GM18519 (cell line): ENCODE measurements around the gene ZMYM2.

Experiments
- ATAC-seq: cut with Tn5 transposase; IDR thresholded peaks from one replicate; pipeline ENCODE4 v1.9.1; 2021; ENCODE audit warnings: mild to moderate bottlenecking, moderate library complexity; ENCODE audit not compliant: unreplicated experiment, low FRiP score

The ZMYM2 gene

DNA sequence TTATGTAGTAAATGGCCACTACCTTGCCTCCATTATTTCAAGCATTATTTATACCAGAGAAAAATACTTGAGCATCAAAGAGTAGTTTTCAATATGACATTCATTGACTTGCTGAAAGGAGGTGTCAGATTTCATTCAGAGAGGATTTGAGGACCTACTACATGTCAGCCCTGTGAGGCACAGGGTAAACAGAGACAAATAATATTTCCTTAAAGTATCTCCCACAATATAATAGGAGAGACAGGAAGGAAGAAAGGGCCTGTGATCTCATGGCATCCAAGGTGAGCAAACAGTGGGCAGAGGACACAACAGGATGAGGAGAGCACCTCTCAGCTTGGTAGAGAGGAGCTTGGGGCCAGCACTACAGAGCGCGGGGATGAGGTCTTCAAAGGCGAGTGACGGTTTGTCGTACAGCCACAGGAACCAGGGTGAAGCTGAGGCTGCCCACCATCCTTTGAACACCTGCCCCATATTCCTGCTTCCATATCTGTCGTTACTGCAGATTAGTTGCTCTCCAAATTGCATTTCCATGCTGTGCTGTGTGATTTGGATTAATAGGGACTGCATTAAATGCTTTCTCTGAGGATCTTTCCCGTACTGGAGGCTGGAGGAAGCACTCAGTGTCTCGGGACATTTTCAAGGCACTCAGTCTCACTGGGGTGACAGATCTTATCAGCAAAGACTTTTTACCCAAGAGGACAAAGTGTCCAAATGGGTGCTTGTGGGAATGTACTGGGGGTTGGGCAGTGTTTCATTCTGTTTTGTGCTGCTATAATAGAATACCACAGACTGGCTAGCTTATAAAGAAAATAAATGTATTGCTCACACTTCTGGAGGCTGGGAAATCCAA lies 143.2 kb downstream of the ZMYM2 start:
- ATAC-seq, result no peak

DNA sequence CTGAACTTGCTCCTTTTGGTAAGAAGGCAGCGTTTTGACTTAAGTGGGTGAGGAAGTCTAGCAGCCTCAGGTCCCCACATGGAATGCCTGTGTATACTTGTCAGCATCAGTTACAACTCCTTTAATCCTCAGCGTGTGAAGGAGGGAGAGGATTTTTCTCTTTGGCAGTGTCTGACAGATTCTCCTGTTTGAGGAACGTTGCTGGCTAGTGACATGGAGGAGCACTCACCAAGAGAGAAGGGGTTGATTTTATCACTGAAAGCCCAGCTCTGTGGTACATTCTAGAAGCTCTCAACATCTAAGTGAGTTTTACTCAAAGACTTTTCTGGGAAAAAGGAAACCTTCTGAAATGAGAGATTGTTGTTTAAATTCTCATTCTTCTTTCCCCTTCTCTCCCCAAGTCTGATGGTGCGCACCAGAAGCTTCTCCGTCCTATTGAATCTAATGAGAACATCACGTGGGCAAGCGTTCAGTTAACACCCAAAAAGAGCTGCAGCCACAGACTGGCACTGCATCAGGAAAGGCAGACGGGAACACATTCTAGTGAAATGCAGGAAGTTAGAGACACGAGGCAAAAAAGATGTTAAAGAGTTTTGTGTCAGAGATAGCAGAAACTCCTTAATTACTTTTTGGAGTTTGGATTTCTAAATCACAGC lies 144.1 kb downstream of the ZMYM2 start:
- ATAC-seq, result no peak

DNA sequence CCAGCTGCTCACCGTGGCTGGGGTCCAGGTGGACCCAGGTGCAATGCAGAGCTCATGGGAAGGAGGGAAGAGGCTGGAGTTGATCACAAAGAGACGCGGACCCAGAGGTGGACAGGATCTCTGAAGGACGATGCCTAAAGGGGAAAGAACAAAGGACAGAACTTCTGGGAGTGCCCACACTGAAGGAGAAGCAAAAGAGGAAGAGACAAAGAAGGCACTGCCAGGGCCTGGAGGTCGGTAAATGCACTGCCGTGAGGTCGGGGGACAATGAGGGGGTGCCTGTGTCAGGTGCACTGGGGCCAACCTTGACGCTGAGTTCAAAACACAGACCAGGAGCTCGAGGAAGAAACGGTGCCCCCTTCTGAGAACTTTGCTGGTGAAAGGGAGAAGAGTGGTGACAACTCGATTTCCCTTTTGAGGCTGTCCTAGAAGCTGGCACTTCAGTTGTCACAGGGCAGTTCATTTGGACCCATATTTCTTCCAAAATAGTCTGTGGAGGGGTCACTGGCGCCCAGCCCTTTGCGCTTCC lies 146.7 kb downstream of the ZMYM2 start:
- ATAC-seq, result no peak

DNA sequence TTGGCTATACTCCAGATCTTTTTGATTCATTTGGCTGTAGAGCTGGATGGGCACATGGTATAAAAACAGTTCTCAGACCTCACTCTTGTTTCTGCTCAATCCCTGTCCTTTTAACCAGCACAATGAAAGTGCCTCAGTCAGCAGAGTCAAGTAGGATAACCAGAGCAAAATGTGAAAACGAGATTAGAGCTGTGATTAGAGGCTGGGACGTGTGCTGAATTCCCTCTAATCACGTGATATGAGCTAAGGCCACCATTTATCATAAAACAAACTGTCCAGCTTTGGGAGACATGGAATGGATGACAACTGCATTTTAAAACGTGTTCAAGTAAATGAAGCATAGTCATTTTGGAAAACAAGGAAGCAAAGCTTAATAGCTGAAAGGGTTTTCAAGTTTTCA lies 148.2 kb downstream of the ZMYM2 start:
- no peak for ATAC-seq

DNA sequence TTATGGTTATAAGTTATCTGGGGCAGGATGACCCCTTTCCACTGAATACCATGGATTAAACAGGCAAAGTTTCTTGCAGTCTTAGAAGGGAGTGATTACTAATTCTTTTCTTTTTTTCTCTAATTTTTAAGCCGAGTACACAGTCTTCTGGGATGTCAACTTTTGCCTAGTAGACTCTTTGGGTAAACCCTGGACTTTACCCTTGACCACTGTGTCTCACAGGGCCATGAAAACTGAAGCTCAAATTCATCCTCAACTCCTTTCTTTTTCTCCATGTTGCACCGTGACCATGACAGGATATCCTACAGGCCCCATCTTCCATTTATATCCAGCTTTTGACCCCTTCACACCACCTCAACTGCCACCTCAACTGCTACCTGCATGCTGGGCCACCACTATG lies 150.5 kb downstream of the ZMYM2 start:
- no peak for ATAC-seq

DNA sequence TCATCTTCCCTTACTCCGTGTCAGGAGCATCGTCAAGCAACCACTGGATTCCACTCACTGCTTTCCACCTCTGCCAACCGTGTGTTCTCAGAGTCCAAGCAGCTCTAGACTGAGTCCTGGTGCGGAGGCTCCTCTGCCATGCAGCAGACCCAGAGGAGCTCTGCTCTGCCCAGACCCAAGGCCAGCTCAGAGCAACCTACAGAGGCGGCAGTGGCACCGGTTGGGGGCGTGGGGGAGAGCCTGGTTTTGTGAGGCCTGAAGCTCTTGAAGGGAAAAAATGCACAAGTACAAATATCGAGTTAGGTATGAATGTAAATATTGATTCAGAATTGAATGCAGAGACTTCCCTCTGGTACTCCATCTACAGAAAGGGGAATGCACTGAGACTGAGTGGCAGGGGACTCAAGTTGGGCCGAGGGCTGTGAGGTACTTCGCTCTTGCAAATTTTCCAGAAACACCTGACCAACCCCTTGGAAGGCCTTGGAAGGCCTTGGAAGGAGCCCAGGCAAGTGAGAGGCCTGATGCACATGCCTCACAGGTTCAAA lies 155.6 kb downstream of the ZMYM2 start:
- no peak for ATAC-seq

DNA sequence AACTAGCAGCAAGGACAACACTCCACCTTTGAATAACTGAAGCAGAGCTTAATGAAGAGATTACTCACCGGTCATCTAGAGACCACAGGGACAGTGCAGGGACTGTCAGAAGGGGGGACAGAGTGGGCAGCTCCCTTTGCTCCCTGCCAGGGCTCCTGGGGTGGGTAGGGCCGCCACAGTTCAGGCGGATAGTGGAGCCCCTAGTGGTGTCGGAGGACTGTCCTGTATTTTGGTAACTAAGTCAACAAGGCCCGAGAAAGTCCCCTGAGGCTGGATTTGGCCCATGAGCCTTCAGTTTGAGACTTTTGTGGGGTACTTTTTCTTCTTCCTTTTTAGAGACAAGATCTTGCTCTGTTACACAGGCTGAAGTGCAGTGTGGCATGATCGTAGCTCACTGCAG lies 157.7 kb downstream of the ZMYM2 start:
- ATAC-seq, result no peak

DNA sequence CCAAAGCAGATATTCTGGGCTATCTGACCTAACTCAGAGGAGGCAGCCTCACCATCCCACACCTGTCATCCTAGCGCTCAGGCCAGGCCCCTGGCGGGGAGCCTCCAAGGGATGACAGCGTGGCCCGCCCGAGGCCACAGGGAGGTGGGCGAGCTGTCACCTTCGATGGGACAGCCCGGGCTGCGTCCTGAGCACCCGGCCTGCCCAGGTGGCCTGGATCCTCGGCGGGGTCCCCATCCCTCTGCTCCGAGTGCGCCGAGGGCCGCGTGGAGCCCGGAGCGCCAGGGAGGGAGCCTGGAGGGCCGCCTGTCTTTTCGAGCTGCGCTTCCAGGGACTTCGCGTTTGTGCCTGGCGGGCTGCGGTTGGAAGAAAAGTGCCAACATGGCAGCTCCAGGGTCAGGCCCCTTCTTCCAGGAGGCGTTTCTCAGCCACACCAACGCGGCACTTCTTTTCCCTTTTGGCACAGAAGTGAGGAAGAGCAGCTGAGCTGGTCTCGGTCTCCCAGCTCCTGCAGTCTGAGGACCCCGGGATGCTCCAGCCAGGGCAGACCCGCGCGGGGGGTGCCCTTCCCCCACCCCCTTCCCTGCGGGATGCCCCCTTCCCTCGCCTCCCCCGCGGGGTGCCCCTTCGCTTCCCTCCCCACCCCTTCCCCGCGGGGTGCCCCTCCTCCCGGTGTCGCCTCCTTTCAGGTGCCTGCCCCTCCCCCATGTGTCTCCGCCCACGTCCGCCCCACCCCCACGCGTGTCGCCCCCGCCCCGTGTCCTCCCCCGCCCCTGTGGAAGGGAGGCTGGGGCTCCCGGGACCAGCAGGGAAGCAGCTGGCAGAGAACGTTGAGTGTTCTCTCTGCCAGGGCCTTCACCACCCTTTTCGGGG lies 160.0 kb downstream of the ZMYM2 start:
- ATAC-seq, result no peak

DNA sequence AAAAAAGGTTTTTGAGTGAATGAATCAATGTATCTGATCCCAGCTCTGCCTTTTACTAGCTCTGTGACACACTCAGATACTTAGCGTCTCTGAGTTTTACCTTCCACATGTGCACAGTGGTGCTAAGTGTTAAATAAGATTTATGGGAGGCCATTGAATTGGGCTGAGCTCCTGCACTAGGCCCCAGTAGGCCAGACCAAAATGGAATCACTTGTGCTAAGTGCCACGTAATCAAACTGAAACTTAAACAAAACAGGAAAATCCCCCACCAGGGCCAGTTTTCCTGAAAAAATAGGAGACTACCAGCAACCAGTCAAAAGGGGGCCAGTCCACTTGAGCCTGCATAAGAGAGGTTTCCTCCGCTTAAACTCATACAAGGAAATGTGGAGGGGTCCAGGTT lies 161.4 kb downstream of the ZMYM2 start:
- no peak for ATAC-seq

DNA sequence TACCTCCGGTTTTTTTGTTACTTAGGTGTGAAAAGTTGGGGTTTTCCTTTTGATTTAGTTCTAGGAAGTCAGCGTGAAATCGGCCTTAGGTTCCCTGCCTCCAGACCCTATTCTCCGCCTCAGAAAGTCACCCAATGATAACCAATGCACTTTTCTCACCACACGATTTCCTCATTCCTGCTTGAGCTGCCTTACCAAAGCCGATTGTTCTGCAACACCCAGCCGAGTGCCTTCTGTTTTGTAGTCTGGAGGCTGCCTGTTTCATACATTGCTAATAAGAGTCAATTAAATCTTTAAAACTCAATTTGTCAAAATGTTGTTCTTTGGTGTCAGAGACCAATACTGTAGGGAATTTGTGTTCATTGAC lies 162.6 kb downstream of the ZMYM2 start:
- ATAC-seq, result no peak

DNA sequence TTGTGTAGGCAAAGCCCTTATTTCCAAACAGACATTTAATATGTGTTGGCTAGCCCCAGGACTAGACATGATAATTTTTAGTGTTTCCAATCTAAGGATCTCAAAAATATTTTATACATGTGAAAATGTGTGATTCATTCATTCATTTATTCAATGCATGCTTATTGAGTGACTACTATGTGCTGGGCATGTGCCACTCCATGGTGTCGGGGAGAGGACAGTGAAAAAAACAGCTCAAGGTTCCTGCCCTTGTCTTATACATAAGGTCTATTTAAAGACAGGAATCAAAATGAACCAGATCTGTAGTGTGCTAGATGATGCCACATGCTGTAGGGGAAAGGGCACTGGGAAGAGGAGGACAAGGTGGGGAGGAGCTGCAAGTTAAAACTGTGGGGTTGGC lies 165.8 kb downstream of the ZMYM2 start:
- no peak for ATAC-seq

DNA sequence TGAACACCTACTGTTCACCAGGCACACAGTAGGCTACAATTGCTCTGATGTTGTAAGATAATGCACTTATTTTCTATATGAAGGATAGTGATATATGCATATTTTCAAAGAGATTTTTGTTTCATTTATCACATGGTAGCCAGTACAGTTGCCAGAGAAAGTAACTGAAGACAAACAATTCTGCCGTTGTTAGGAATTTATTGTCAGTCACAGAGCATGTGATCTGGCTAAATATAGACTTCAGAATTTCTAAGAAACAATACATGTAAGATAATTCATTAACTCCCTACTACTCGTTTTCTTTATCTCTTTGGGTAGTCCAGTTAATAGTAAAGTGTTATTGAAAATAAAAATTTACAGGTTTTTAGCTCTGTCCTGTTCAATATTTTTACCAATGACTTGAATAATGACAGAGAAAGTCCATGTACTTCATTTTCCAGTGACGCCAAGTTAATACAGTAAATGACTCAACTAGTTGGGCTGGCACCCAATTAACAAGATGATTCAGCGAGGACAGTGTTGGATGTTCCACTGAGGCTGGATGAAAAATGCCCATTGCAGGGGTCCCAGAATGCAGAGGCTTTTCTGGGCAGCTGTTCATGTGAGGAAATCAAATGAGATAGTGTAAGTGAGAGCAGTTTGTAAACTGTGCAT lies 166.7 kb downstream of the ZMYM2 start:
- no peak for ATAC-seq

DNA sequence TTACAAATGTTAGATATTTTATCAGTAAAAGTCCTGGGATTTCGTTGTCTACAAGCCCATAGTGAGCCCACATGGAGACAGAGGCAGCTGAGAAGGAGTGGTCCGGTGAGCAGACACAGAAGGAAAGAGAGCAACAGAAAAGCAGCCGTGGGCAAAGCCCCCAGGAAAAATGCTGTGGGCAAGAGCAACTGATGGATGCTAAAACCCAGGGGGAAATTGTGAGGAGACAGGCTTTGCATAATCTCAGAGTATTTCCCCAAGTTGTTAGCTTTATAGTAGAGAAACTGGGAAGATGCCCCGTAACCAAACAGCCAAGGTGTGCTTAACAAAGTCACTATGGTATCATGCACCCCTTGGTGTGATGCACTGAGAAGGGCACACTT lies 167.2 kb downstream of the ZMYM2 start:
- no peak for ATAC-seq

DNA sequence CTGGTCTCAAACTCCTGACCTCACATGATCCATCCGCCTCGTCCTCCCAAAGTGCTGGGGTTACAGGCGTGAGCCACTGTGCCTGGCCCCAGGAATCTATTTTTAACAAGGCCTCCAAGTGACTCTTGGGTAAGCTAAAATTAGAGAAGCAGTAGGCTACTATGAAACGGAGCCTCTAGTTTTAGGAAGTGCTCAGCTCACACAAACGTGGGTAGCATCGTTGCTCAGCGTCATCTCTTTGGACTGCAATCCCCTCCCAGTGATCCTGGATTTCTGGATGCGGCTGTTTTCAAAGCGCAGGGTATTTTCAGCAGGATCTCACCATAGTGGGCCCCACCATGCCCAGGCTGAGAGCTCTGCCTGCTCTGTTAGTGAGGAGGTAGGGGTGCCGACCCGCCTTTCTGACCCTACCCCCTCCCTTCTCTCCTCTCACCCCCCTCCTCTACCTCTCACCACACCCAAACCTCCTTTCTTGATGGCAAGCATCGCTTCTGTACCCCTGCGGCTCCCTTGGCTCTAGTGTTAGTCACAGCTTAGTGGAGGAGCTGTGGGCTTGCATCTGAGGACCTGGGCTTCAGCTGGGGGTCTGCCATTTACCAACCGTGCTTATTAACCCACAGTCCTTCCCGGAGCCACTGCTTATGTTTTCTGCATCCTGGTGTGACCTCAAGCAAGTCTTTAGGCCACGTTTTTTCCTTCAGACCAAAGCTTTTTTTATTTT lies 168.2 kb downstream of the ZMYM2 start:
- no peak for ATAC-seq

DNA sequence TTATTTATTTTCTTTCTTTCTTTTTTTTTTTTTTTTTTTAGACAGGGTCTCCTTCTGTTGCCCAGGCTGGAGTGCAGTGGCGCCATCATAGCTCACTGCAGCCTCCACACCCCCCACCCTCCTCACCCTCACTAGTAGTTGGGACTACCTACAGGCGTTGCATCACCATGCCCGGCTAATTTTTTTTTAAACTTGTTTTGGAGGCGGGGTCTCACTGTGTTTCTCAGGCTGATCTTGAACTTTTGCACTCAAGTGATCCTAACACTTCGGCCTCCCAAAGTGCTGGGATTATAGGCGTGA lies 168.7 kb downstream of the ZMYM2 start:
- ATAC-seq, result no peak

DNA sequence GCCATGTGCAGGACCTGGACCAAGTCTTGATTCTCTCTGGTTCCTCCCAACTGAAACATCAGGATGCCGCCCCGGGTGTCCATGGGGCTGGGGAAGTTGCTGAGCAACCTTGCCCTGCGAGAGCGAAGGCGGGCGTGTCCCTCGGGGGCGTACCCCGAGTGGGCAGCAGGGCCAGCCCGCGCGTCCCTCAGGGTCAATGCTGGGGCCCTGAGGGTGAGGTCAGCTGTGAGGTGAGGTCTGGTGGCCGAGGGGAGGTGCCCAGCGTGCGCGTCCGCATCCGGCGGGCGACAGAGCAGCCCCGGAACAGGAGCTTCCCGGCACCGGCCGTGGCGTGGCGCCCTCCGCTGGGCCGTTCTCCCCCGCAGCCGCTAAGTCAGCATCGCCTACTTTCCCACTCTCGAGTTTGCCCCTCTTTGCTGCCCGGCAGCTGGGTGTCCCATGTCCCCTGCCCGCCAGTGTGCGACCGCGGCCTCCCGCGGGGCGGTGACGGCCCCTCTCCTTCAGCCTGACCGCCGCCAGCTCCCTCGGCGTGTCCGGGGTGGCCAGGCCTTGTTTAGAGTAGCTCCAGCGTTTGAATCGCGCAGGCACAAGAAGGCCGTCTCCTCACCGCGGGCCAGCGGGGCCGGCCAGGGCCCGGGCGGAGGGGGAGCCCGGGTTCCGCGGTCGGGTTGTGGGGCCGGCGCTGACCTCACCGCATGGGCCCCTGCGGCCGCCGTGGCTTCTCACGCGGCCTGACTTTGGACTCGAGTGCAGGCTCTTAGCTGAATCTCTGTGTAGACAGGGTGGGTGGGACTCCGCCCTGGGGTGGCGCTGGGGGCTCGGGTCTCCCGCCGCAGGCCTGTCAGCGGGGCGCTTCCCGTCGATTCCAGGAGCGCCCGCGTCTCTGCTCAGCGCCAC lies 169.3 kb downstream of the ZMYM2 start:
- no peak for ATAC-seq

DNA sequence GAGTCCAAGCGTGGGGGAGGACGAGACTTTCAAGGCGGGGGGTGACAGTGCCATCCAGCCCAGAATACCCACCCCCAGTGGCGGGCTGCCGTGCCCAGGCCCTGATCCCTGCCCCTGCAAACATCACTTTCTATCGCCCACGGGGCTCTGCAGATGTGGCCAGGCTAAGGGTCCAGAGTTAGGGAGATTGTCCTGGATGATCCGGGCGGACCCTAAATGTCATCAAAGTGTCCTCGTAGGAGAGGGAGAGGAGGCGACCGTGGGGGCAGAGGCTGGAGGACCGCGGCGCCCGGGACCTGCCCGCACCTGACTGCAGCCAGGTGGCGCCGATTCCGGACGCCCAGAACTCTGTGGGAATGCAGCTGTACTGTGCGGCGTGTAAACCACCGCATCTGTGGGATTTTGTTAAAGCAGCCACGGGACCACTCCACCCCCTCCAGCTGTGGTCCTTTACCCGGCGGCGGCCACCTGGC lies 170.0 kb downstream of the ZMYM2 start:
- no peak for ATAC-seq

DNA sequence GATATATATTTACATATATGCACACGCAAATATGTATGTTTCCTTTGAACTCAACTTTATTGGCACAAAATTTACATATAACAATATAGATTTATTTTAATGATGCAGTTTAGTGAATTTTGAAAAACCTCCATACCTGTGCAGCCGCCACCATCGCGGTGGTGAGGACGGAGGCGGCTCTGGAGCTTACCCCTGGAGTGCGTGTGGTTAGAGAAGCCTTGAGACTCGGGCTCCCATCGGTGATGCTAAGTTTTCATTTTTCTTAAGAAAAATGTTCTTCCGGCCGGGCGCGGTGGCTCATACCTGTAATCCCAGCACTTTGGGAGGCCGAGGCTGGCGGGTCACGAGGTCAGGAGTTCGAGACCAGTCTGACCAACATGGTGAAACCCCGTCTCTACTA lies 170.5 kb downstream of the ZMYM2 start:
- no peak for ATAC-seq

DNA sequence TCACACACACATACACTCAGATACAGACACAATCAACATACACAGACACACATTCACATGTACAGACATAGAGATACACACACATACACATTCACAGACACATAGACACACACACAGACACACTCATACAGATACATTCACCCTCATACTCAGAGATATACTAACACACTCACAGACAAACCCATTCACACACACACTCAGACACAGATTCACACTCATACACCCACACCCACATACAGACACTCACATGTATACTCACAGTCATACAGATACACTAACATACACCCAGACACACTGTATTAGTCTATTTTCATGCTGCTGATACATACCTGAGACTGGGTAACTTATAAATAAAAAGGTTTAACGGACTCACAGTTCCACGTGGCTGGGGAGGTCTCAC lies 171.5 kb downstream of the ZMYM2 start:
- ATAC-seq, result no peak
